ENCODE data around the gene RENBP.

GRCh38 chrX:153951683-153952372, 7.4 kb upstream of the RENBP start:
- TF ChIP-seq POLR2A (IDR thresholded peaks at IDR 0.05; ENCODE audit: low read depth, low read length), result no peak
- TF ChIP-seq POLR2AphosphoS5 (IDR thresholded peaks at IDR 0.05; ENCODE audit: low read depth, low read length), result no peak
